ENCODE results near the gene KMO. TPM values are rescaled to one million over a fixed set of nuclear protein-coding genes. Genes with fewer than 3 reads are reported as not detected.

KMO gene
- total and polyA plus RNA-seq, 2 of the 13 experiments (the other 11 are each of a cell fraction or from before 2014, with no cell fraction given), result 0.01 TPM; not detected in 1

GRCh38 chr1:241632987-241633386, 100.8 kb downstream of the KMO start (continued):
- TF ChIP-seq ZNF142 (CRISPR knock-in tag; IDR thresholded peaks at IDR 0.05) (no peak), FOXP4 (CRISPR knock-in tag; IDR thresholded peaks at IDR 0.05) (no peak), ZNF841 (CRISPR knock-in tag; IDR thresholded peaks at IDR 0.05; ENCODE audit: borderline replicate concordance) (no peak), AGO1 (IDR thresholded peaks at IDR 0.05; ENCODE audit: low read depth, low read length, poor library complexity, severe bottlenecking) (no peak), ZKSCAN1 (IDR thresholded peaks at IDR 0.05; ENCODE audit: low read length) (no peak), ZNF512 (CRISPR knock-in tag; IDR thresholded peaks at IDR 0.05) (no peak), CHD2 (IDR thresholded peaks at IDR 0.05; ENCODE audit: low read depth, low read length) (no peak), YEATS2 (CRISPR knock-in tag; IDR thresholded peaks at IDR 0.05; ENCODE audit: borderline replicate concordance) (no peak), JUNB (CRISPR knock-in tag; IDR thresholded peaks at IDR 0.05; ENCODE audit: borderline replicate concordance) (no peak), EED (CRISPR knock-in tag; IDR thresholded peaks at IDR 0.05) (no peak), DNMT1 (CRISPR knock-in tag; IDR thresholded peaks at IDR 0.05) (no peak), GTF3A (CRISPR knock-in tag; conservative IDR thresholded peaks at IDR 0.05) (no peak), THAP7 (CRISPR knock-in tag; IDR thresholded peaks at IDR 0.05) (no peak)

Data from HepG2 (cell line).